Amniotic stem cell (primary cell): Measurements from ENCODE around the gene ARID2.

Experiments
- DNase-seq: peaks from one replicate; lab custom pipeline; 2025; lab: John Stamatoyannopoulos, UW

Gene ARID2

DNA sequence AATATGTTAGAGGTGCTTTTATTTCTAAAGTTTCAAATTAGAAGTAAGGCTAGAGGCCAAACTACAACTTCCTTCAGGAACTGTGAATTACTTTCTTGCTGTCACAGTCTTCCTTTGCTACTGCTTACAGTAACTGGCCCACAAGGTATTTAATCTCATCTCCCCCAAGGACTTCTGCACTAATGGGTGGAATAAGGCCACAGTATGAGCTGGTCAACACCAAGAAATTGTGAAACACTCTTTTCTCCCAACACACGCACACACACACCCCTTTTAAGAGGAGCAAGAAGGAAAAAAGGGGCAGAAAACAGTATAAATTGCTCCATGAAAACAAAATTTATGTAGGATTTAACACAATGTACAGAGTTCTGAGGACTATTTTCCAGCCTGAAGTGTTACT lies 215.3 kb downstream of the ARID2 start:
- no peak for DNase-seq

DNA sequence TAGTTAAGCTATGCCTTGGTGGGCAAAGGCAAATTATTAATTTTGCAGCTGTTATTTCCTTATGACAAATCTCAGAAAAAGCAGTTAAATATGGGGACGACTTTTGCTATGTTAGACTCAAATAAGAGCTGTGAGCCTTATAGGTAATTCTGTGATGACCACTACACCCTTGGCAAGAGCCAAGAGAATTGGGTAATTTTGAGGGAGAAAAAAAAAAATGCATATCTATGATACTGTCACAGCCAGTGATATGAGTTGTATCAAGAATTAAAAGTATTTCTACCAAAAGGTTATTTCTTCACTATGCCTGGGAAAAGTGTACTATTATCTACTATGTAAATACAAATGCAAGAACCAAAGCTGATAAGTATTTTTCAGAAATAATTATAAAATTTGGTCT lies 216.9 kb downstream of the ARID2 start:
- DNase-seq: no peak

DNA sequence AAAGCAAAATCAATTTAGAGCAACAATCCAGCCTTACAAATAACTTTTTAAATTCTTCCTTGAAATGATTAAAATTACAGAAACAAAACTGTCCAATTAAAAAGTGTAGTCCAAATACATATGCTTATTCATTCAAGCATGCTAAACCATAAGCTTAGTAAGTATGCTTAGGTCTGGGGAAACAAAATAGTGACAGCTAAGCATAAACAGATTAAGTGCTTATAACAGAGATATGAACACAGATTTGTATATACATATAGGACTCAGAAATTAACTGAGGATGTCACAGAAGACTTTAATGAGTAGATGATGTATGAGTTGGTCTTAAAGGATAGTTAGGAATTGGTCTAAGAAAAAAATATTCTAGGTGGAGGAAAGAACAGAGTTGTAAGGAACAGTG lies 219.0 kb downstream of the ARID2 start:
- DNase-seq: no peak
